Measurements from ENCODE around the gene MGAT5B. TPM values are rescaled to one million over a fixed set of nuclear protein-coding genes. Genes with fewer than 3 reads are reported as not detected.

The MGAT5B gene
- total RNA-seq, 1 donor from 2014 or later, result 0.40 TPM

- no peak for DNase-seq (ENCODE audit: extremely low spot score, unreplicated experiment)
- Mint-ChIP-seq H3K4me3 (ENCODE audit: unreplicated experiment) (peak overlapping the region; percentile 29), H3K4me1 (ENCODE audit: unreplicated experiment) (peaks cover 28% of the 10 kb centered on the region), H3K27me3 (ENCODE audit: unreplicated experiment) (peaks cover 9% of the 10 kb centered on the region), H3K9me3 (ENCODE audit: unreplicated experiment) (no peaks in the 10 kb centered on the region), H3K27ac (ENCODE audit: unreplicated experiment) (no peak overlapping the region), H3K36me3 (ENCODE audit: unreplicated experiment) (no peaks in the 10 kb centered on the region)
- TF ChIP-seq CTCF (IDR thresholded peaks at IDR 0.05), result no peak
Measured at GRCh38 chr17:76868669-76869495, 678 bp downstream of the MGAT5B start.

GRCh38 chr17:76869496-76870376 lies 1.5 kb downstream of the MGAT5B start:
- Mint-ChIP-seq H3K27ac (ENCODE audit: unreplicated experiment) (no peak overlapping the region), H3K27me3 (ENCODE audit: unreplicated experiment) (peaks cover 9% of the 10 kb centered on the region), H3K36me3 (ENCODE audit: unreplicated experiment) (no peaks in the 10 kb centered on the region), H3K4me3 (ENCODE audit: unreplicated experiment) (no peak overlapping the region), H3K9me3 (ENCODE audit: unreplicated experiment) (no peaks in the 10 kb centered on the region), H3K4me1 (ENCODE audit: unreplicated experiment) (peaks cover 28% of the 10 kb centered on the region)
- TF ChIP-seq CTCF (IDR thresholded peaks at IDR 0.05), result no peak
- no peak for DNase-seq (ENCODE audit: extremely low spot score, unreplicated experiment)

- H3K4me3 Mint-ChIP-seq (ENCODE audit: unreplicated experiment), result no peak overlapping the region
- no peak for DNase-seq (ENCODE audit: extremely low spot score, unreplicated experiment)
- H3K9me3 Mint-ChIP-seq (ENCODE audit: unreplicated experiment), result peaks cover 2% of the 10 kb centered on the region
- H3K27ac Mint-ChIP-seq (ENCODE audit: unreplicated experiment), result no peak overlapping the region
- peaks cover 9% of the 10 kb centered on the region for H3K27me3 Mint-ChIP-seq (ENCODE audit: unreplicated experiment)
- no peak for TF ChIP-seq CTCF (IDR thresholded peaks at IDR 0.05)
- peaks cover 28% of the 10 kb centered on the region for H3K4me1 Mint-ChIP-seq (ENCODE audit: unreplicated experiment)
- H3K36me3 Mint-ChIP-seq (ENCODE audit: unreplicated experiment), result no peaks in the 10 kb centered on the region
Measured at GRCh38 chr17:76870377-76870714, 2.1 kb downstream of the MGAT5B start.

- no peak overlapping the region for H3K27ac Mint-ChIP-seq (ENCODE audit: unreplicated experiment)
- peaks cover 6% of the 10 kb centered on the region for H3K9me3 Mint-ChIP-seq (ENCODE audit: unreplicated experiment)
- DNase-seq (ENCODE audit: extremely low spot score, unreplicated experiment), result no peak
- H3K27me3 Mint-ChIP-seq (ENCODE audit: unreplicated experiment), result peaks cover 16% of the 10 kb centered on the region
- H3K4me3 Mint-ChIP-seq (ENCODE audit: unreplicated experiment), result no peak overlapping the region
- no peak for TF ChIP-seq CTCF (IDR thresholded peaks at IDR 0.05)
- H3K36me3 Mint-ChIP-seq (ENCODE audit: unreplicated experiment), result no peaks in the 10 kb centered on the region
- H3K4me1 Mint-ChIP-seq (ENCODE audit: unreplicated experiment), result peaks cover 28% of the 10 kb centered on the region
Measured at GRCh38 chr17:76871668-76872067, 3.5 kb downstream of the MGAT5B start.

Measured in osteocyte (in vitro differentiated cells).